Smooth muscle cell (in vitro differentiated cells): ENCODE results near the gene CYREN. TPM values are rescaled to one million over a fixed set of nuclear protein-coding genes. Genes with fewer than 3 reads are reported as not detected.

Experiments used
- DNase-seq: peaks from one replicate; lab custom pipeline; 2025; ENCODE audit not compliant: unreplicated experiment; lab: John Stamatoyannopoulos, UW
- H2AFZ ChIP-seq: fragments of 200-600 bp; sonication (generic); 2 replicates; pipeline ENCODE4 v1.6.0; 2016; ENCODE audit warnings: antibody characterized with exemption, low read depth, mild to moderate bottlenecking
- H3F3A ChIP-seq: fragments of 200-600 bp; sonication (generic); 2 replicates; pipeline ENCODE4 v1.6.0; 2017; ENCODE audit warnings: antibody characterized with exemption, low read depth
- H3K27ac ChIP-seq: fragments of 200-600 bp; sonication (generic); 2 replicates; pipeline ENCODE4 v1.5.1; 2016; ENCODE audit warnings: low read depth, mild to moderate bottlenecking
- H3K27me3 ChIP-seq: fragments of 200-600 bp; sonication (generic); 2 replicates; pipeline ENCODE4 v1.6.1; 2016; ENCODE audit warnings: low read depth, mild to moderate bottlenecking
- H3K36me3 ChIP-seq: fragments of 200-600 bp; sonication (generic); 2 replicates; pipeline ENCODE4 v1.5.1; 2016; ENCODE audit warnings: low read depth
- H3K4me1 ChIP-seq: fragments of 200-600 bp; sonication (generic); 2 replicates; pipeline ENCODE4 v1.5.1; 2016; ENCODE audit warnings: low read depth
- H3K4me2 ChIP-seq: fragments of 200-600 bp; sonication (generic); 2 replicates; pipeline ENCODE4 v1.6.0; 2016; ENCODE audit warnings: mild to moderate bottlenecking
- H3K4me3 ChIP-seq: fragments of 200-600 bp; sonication (generic); 2 replicates; pipeline ENCODE4 v1.5.1; 2016; ENCODE audit warnings: mild to moderate bottlenecking
- H3K79me2 ChIP-seq: fragments of 200-600 bp; sonication (generic); 2 replicates; pipeline ENCODE4 v1.6.0; 2016; ENCODE audit warnings: low read depth, mild to moderate bottlenecking
- H3K9ac ChIP-seq: fragments of 200-600 bp; sonication (generic); 2 replicates; pipeline ENCODE4 v1.6.0; 2016; ENCODE audit warnings: low read depth
- H3K9me3 ChIP-seq: fragments of 200-600 bp; sonication (generic); replicated peaks from 2 replicates; pipeline ENCODE4 v1.5.1; 2016; ENCODE audit warnings: low read depth
- H4K20me1 ChIP-seq: fragments of 200-600 bp; sonication (generic); 2 replicates; pipeline ENCODE4 v1.6.0; 2016; ENCODE audit warnings: low read depth
- WGBS: methylation state at CpG from one replicate; pipeline ENCODE4 v1.1.7; 2016; ENCODE audit warnings: low lambda C conversion rate; 5-methylcytosine and 5-hydroxymethylcytosine counted together
- microRNA-seq: library from miRNA; unstranded; fragments of <30 nt; microRNA quantifications from one replicate; pipeline ENCODE4, GENCODE V29; 2016; ENCODE audit warnings: borderline number of aligned reads
- polyA plus RNA-seq: library from polyadenylated mRNA; unstranded; fragments of >200 nt; fragmentation: Nextera tagmentation; extraction: Ambion mirVana; gene quantifications from 2 replicates; pipeline ENCODE4 v1.2.1, GENCODE V29; 2016
- small RNA-seq: library from RNA; depleted of rRNA; stranded (forward); fragments of <200 nt; gene quantifications from one replicate; pipeline ENCODE3, GENCODE V24; 2014
- total RNA-seq: library from RNA; depleted of rRNA; stranded (reverse); fragments of >200 nt; gene quantifications from 2 replicates; pipeline ENCODE4 v1.2.3, GENCODE V29; 2014
- TF ChIP-seq, protein P1 (sequence below): fragments of 200-600 bp; sonication (generic); IDR thresholded peaks from 2 replicates; pipeline ENCODE4 v1.5.1; 2017; ENCODE audit warnings: borderline replicate concordance, mild to moderate bottlenecking, antibody characterized with exemption; ENCODE audit not compliant: insufficient read depth, poor library complexity, severe bottlenecking

CYREN gene
- total and polyA plus RNA-seq, 2 experiments from 2014 or later = 33.4 to 38.2 TPM

DNA sequence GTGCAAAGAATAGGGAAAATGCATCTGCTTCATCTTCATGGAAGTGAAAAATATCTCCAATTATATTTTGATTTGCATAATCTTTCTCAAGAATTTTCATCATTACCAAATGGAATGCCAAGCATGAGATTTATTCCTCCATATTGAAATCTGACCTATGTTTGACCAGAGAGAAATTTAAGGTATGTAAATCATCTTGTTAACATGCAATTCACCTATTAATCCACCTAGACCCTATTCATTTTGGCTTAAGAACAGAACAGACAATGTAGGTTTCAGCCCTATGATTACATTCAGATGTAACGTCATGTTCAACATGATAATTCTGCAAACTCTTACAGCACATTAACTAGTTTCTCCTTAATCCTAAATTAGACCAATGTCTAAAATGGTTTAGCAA is 53.4 kb downstream of the CYREN start:
- H2AFZ ChIP-seq = no peak overlapping the region
- DNase-seq = no peak
- H3K4me3 ChIP-seq = no peak overlapping the region
- no peak overlapping the region for H3K9ac ChIP-seq
- H3K9me3 ChIP-seq = peaks cover 5% of the 10 kb centered on the region
- WGBS = 90% methylated on average over 1 of the region's 1 CpG
- H3F3A ChIP-seq = no peaks in the 10 kb centered on the region
- H3K4me2 ChIP-seq = no peak overlapping the region
- H3K27me3 ChIP-seq = no peaks in the 10 kb centered on the region
- no peak overlapping the region for H3K27ac ChIP-seq
- TF ChIP-seq, protein P1, sequence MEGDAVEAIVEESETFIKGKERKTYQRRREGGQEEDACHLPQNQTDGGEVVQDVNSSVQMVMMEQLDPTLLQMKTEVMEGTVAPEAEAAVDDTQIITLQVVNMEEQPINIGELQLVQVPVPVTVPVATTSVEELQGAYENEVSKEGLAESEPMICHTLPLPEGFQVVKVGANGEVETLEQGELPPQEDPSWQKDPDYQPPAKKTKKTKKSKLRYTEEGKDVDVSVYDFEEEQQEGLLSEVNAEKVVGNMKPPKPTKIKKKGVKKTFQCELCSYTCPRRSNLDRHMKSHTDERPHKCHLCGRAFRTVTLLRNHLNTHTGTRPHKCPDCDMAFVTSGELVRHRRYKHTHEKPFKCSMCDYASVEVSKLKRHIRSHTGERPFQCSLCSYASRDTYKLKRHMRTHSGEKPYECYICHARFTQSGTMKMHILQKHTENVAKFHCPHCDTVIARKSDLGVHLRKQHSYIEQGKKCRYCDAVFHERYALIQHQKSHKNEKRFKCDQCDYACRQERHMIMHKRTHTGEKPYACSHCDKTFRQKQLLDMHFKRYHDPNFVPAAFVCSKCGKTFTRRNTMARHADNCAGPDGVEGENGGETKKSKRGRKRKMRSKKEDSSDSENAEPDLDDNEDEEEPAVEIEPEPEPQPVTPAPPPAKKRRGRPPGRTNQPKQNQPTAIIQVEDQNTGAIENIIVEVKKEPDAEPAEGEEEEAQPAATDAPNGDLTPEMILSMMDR = no peak
- peaks cover 6% of the 10 kb centered on the region for H3K36me3 ChIP-seq
- H3K4me1 ChIP-seq = no peaks in the 10 kb centered on the region
- no peaks in the 10 kb centered on the region for H4K20me1 ChIP-seq
- no peaks in the 10 kb centered on the region for H3K79me2 ChIP-seq

Small RNA genes lying within 50 kb of the gene (microRNA-seq; reads per million reads assigned to microRNA genes)
- not detected for gene MIR6509

Small RNA genes lying within 50 kb of the gene (small RNA-seq; reads per million reads assigned to genes)
- 0.11 reads per million for gene MIR6509

Other genes with a start within 250 kb of the CYREN start
- 2.5 and 5.1 TPM in 2 replicates for gene AGBL3, start 184.2 kb downstream of the CYREN start, total RNA-seq
- gene AGBL3, start 184.2 kb downstream of the CYREN start, polyA plus RNA-seq = 0.23 and 0.48 TPM in 2 replicates
- not detected in 2 replicates for gene TMEM140, start 22.6 kb downstream of the CYREN start, total RNA-seq
- 5.6 and 5.8 TPM in 2 replicates for gene TMEM140, start 22.6 kb downstream of the CYREN start, polyA plus RNA-seq
- gene WDR91, start 40.8 kb upstream of the CYREN start, total RNA-seq = 6.6 and 16.7 TPM in 2 replicates
- gene WDR91, start 40.8 kb upstream of the CYREN start, polyA plus RNA-seq = 6.8 and 12.7 TPM in 2 replicates
- not detected in 2 replicates for gene STRA8, start 63.1 kb upstream of the CYREN start, total RNA-seq
- not detected in 2 replicates for gene STRA8, start 63.1 kb upstream of the CYREN start, polyA plus RNA-seq